ENCODE measurements around the gene CARD19.

The CARD19 gene

GRCh38 chr9:93061791-93062763, 33.9 kb upstream of the CARD19 start:
- in situ Hi-C loops (cut with MboI; ENCODE audit: low sequenced_read_pairs) = no loop called here

- in situ Hi-C loops (cut with MboI; ENCODE audit: low sequenced_read_pairs) = no loop called here
These were observed 31.5 kb upstream of the CARD19 start for GRCh38 chr9:93064392-93065134.

DNA sequence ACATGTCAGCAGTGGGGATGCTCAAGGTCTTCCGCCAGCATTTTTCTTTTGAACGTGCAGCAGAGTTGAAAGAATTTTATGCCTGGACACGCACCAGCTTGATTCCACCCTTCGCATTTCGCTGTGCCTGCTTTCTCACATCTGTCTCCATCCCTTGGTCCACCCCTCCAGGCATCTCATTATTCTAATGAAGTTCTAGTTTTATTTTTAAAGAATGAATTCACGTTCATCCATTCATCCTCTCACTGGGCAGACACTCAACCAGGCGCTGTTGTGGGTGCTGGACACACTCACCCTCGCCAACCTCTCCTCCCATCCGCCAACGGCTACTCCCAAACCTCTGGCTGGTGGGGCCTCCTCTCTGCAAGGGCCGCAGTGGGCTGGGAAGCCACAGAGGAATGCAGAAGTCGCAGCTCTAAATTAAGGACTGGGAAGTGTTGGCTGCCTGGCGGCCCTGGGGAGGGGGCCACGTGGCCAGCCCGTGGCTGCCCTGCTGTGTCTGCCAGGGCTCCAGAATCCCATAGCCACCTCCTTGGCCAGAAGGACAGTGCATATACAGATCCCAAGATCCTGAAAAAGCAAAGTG, 30.8 kb upstream of the CARD19 start:
- in situ Hi-C loops (cut with MboI; ENCODE audit: low sequenced_read_pairs) = no loop called here

- in situ Hi-C loops (cut with MboI; ENCODE audit: low sequenced_read_pairs) = no loop called here
These were observed 28.9 kb upstream of the CARD19 start for GRCh38 chr9:93066978-93067603.

DNA sequence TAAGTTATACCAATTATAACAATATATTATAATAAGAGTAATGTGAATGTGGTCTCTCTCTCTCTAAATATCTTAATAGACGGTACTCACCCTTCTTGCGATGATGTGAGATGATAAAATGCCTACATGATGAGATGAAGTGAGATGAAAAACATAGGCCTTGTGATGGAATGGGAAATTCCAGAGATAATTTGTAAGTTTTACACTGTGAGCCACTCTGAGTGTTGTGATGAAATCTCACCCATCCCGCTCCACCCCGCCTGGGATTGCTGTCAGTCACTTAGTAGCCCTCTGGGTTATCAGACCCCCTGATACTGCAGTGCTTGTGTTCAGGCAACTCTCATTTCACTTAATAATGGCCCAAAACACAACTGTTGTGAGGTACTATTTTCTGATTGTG, 27.1 kb upstream of the CARD19 start:
- in situ Hi-C loops (cut with MboI; ENCODE audit: low sequenced_read_pairs) = no loop called here

GRCh38 chr9:93071464-93071863, 24.6 kb upstream of the CARD19 start:
- in situ Hi-C loops (cut with MboI; ENCODE audit: low sequenced_read_pairs) = no loop called here

GRCh38 chr9:93072383-93072795, 23.6 kb upstream of the CARD19 start:
- in situ Hi-C loops (cut with MboI; ENCODE audit: low sequenced_read_pairs) = no loop called here

- in situ Hi-C loops (cut with MboI; ENCODE audit: low sequenced_read_pairs) = no loop called here
These were observed 19.8 kb upstream of the CARD19 start for GRCh38 chr9:93076101-93076791.

DNA sequence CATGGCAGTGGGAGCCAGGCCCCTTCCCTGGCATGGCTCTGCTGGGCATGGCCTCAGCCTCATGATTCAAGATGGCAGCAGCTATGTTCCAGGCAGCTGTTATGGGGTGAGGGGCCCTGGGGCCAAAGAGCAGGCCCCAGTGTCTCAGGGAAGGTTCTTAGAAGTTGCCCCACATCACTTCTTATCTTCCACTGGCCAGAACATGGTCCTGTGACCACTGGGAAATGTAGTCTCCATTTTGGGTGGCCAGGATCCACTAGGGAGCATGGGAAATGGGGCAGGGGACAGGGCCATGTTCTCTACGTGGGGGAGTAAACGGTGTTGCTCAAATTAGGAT, 19.3 kb upstream of the CARD19 start:
- in situ Hi-C loops (cut with MboI; ENCODE audit: low sequenced_read_pairs) = no loop called here

- in situ Hi-C loops (cut with MboI; ENCODE audit: low sequenced_read_pairs) = no loop called here
These were observed 18.6 kb upstream of the CARD19 start for GRCh38 chr9:93077367-93077766.

DNA sequence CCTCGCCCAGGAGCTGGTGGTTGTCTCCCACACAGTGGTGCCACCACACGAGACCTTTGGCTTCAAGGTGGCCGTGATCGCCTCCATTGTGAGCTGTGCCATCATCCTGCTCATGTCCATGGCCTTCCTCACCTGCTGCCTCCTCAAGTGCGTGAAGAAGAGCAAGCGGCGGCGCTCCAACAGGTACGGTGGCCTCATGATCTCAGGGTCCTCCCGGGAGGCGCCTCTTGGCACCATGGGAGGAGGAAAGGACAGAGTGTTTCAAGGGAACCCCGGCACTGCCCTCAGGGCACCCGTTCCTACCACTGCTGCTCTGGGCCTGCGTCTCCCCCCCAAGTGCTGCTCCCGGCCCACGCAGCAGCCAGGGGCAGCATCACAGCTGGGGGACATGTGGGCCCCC, 18.2 kb upstream of the CARD19 start:
- in situ Hi-C loops (cut with MboI; ENCODE audit: low sequenced_read_pairs) = no loop called here

DNA sequence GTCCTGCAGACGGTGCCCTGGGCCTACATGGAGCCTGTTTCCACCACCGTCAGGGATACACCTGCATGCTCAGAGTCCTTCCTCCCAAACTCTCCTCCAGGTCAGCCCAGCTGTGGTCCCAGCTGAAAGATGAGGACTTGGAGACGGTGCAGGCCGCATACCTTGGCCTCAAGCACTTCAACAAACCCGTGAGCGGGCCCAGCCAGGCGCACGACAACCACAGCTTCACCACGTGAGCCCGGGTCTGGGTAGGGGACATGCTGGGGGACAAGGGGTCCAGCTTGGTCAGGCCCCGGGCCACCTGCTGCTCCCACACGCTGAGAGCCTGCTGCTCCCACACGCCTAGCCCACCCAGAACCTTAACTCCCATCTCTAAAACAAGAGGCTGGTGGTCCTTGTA, 16.6 kb upstream of the CARD19 start:
- in situ Hi-C loops (cut with MboI; ENCODE audit: low sequenced_read_pairs) = no loop called here

GRCh38 chr9:93080406-93080805, 15.6 kb upstream of the CARD19 start:
- in situ Hi-C loops (cut with MboI; ENCODE audit: low sequenced_read_pairs) = no loop called here

DNA sequence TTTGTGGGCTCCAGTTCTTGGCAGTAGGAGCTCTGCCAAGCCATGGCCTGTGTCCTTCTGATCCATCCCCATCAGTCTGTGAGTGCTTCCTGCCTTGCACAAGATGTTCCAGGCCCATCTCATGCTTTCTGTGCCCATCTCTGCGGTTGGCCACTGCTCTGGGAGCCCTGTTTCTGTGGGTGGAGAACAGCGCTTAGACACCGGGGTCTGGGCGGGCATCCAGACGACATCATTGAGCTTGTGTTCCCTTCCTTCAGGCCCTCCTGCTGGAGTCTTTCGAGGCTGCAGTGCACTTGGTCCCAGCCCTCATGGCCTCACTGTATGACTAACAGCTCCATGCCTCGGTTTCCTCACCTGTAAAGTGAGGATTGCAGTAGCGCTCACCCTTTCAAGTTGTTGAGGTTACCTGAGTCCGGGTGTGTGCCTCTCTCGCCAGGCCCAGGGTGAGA, 14.9 kb upstream of the CARD19 start:
- in situ Hi-C loops (cut with MboI; ENCODE audit: low sequenced_read_pairs) = no loop called here

DNA sequence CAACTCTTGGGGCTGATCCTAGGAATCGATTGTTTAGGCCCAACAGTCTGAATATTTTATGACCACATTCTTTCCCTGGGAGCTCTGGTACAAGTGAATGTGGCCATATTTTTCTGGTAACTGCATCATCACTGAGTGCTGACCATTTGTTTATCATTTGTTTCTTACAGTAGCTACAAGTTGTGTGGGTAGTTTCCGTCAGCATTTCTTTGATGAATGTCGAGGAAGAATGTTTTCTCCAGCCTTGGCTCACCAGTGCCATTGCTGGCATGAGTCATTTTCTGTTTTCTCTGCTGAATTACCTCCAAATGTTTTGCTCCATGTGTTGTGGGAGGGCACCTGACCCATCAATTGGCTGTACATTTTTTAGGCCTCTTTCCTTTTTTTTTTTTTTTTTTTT, 14.1 kb upstream of the CARD19 start:
- in situ Hi-C loops (cut with MboI; ENCODE audit: low sequenced_read_pairs) = no loop called here

GRCh38 chr9:93082841-93083411, 13.1 kb upstream of the CARD19 start:
- in situ Hi-C loops (cut with MboI; ENCODE audit: low sequenced_read_pairs) = no loop called here

- in situ Hi-C loops (cut with MboI; ENCODE audit: low sequenced_read_pairs) = no loop called here
These were observed 12.2 kb upstream of the CARD19 start for GRCh38 chr9:93083592-93084470.

- in situ Hi-C loops (cut with MboI; ENCODE audit: low sequenced_read_pairs) = no loop called here
These were observed 11.5 kb upstream of the CARD19 start for GRCh38 chr9:93084471-93084881.

- in situ Hi-C loops (cut with MboI; ENCODE audit: low sequenced_read_pairs) = no loop called here
These were observed 10.3 kb upstream of the CARD19 start for GRCh38 chr9:93085676-93086075.
